Measurements from ENCODE around the gene NT5C1A.

NT5C1A gene

DNA sequence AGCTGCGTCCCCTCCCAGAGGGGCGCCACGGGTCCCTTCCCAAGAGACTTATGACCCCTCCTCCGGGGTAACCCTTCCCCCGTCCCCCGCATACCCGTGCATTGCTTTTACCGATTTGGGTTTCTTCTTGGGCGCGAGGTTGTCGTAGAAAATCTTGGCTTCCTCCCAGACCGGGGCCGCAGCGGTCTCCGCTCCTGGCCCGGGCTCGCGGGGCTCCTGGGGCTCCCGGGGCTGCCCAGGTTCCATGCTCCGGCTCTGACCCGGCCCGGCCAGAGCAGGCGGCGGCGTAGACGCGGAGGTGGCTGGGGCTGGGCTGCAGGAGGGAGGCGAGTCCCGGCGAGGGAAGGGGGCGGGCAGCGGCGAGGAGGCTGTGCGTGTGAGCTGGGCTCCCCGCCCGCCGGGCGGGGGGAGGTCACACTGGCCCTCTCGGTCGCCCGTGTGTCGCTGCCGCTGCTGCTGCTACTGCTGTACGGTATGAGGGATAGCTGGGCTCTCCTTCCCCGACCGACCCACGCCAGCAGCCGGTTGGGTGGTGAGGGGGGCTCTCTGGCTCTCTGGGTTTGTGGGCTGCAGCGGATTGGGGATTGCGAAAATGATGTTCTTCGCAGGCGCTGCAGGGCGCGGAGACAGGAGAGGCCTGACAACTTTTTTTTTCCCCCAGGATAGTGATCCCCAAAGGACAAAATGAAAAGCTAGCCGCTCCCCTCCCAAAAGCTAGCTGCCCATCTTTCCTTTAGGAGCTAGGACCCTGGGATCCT, at the start of gene NT5C1A:
Gene NT5C1A, minus strand, starts transcription at position 315 of the 758 bp plus-strand sequence. Its CDS starts 69 bp downstream, at position 246.
- DNase-seq, result peak; percentile 99

GRCh38 chr1:39721664-39722063, 49.8 kb upstream of the NT5C1A start:
- no peak for DNase-seq

GRCh38 chr1:39720094-39720999, 48.4 kb upstream of the NT5C1A start:
- DNase-seq, result peak; percentile 100

DNA sequence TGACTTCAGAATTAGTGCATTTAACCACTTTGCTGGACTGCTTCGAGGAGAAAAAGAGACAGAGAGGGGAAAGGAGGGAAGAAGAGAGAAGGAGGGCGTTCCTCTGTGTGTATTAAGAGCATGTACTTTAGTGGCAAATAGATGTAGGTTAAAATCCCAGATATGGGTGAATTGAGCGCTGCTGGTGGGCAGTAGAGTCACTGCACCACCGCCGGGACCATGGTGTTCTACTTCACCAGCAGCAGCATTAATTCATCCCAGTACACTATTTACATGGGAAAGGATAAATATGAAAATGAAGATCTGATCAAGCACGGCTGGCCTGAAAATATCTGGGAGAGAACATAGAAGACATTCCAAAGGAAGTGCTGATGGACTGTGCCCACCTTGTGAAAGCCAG, 45.9 kb upstream of the NT5C1A start:
- no peak for DNase-seq

DNA sequence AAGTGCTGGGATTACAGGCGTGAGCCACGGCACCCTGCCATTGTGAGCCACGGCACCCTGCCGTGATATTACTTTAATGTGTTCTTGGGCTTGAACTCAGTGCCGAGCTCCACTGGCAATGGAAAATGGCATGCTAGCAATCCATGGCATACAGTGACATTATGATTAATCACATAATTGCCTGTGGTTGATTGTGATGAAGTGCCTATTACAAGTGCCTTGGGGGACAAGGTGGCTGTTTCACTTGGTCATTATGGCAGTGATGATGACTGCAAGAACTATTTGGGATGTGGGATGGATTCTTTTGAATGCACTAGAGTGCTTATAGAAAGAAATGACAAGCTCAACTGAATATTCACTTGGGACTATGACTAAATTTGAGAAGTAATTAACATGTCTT, 41.6 kb upstream of the NT5C1A start:
- DNase-seq, result no peak

GRCh38 chr1:39711966-39712340, 40.0 kb upstream of the NT5C1A start:
- no peak for DNase-seq

DNA sequence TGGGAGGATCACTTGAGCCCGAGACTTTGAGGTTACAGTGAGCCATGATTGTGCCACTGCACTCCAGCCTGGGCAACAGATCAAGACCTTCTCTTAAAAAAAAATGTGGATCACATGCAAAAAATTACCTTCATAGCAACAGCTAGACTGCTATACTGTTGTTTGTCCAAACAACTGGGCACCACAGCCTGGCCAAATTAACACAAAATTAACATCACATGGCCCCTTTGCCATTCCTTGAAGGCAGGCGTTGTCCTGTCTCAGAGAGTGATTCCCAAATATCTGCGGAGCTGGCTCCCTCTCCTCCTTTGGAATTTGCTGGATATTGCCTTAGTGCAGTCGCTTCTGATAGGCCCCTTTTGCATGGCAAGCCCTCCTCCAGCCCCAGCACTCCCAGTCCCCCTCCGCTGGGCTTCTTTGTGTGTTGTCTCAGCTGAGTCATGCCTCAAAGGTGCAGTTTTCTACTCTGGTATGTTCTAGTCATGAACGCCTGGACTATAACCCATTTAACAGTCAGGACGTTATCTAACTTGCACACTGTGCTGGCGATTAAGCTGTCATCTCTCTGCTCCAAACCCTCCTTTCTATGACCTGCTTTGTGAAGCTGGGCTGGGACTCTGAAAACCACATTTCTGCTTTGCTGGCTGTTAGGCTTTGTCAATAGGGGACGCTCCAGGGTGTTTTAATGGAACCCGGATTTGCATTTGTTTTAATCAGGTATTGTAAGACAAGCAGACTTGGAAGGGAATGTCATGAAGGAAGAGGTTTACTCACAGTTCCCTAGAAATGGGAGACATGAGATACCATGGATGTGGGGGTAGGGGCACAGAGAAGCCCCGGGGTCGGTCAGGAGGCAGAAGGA, 39.4 kb upstream of the NT5C1A start:
- no peak for DNase-seq

DNA sequence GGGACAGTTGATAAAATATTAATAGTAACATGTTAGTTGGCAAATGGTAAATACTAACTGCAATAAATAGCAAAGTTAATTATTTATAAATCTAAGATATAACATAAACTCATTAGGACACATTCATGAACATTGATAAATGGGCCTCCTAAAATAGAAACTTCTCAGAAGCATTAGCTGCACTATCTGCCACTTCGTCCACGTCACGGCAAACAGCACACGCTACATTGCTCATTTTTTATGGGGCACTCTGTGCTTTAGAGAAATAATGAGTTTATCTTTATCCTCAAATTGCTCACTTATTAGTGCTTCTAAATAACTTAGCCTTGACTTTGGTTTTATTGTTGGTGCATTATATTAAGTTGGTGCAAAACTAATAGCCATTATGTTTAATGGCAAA, 35.6 kb upstream of the NT5C1A start:
- no peak for DNase-seq

DNA sequence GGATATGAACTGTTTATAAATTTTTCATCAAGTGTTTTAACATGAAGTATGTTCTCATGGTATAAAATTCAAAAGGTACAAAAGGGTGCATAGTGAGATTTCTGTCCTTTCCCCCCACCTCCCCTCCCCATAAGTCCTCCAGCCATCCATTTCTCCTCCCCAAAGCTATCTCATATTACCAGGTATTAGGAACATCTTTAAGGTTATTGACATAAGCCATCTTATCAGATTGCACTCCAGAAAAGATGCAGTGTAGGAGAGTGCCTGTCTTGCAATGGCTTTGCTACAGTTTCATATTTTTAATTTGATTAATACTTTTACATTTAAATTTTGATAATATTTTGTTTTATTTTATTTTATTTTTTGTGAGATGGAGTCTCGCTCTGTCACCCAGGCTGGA, 32.9 kb upstream of the NT5C1A start:
- no peak for DNase-seq

DNA sequence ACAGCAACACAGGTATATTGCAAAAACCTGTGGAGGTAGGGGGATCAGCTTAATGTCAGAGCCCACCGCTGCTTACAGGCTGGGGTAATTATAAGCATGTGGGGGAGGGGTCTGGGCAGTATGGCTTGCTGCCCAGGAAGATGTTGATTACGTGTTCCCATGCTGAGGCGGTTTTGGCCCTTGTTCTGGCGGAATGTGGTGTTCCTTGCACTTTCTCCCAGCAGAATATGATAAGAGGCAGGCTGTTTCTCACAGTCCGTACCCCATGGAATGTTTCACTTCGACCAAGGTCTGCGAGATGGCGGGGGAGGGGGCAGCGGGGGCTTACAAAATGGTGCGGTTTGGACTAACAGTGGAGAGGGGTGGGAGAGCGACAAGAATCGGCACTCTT, 29.1 kb upstream of the NT5C1A start:
- DNase-seq, result peak; percentile 93

GRCh38 chr1:39700348-39700747, 28.4 kb upstream of the NT5C1A start:
- no peak for DNase-seq

DNA sequence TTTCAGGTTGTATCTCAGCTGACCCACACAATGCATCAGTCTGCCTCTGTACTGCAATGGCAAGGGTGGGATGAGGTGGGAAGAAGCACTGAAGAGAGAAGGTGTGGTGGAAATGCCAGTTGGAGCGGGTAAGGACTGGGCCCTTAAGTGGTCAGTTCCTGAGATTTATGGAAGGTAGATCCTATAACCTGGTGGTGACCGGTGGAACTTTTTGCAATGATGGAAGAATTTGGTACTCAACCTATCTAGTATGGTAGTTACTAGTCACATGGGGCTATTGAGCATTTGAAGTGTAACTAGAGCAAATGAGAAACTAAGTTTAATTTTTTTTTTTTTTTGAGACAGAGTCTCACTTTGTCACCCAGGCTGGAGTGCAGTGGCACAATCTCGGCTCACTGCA, 27.5 kb upstream of the NT5C1A start:
- no peak for DNase-seq

DNA sequence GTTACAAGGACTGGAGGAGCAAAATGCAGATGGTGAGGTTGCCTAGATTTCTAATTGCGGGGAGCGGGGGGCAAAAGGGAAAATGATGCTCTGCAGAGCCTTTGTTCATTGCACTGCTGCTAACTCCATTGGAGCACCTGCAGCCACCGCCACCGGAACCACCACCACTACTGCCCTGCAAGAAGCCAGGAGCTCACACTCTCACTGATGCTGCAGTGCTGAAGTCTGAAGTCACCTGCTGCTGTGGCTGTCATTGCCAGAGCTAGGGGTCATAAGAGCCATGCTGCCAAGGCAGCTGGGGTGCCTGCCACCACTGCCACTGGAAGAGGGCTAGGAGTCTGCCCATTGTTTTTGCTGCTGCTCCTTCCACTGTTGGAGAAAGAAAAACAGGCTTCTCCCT, 26.7 kb upstream of the NT5C1A start:
- no peak for DNase-seq

- DNase-seq, result no peak
These were observed 24.5 kb upstream of the NT5C1A start for GRCh38 chr1:39696448-39696847.

GRCh38 chr1:39695016-39695415, 23.1 kb upstream of the NT5C1A start:
- no peak for DNase-seq

- DNase-seq, result no peak
These were observed 22.1 kb upstream of the NT5C1A start for GRCh38 chr1:39694026-39694425.

- no peak for DNase-seq
These were observed 20.5 kb upstream of the NT5C1A start for GRCh38 chr1:39692152-39693074.

DNA sequence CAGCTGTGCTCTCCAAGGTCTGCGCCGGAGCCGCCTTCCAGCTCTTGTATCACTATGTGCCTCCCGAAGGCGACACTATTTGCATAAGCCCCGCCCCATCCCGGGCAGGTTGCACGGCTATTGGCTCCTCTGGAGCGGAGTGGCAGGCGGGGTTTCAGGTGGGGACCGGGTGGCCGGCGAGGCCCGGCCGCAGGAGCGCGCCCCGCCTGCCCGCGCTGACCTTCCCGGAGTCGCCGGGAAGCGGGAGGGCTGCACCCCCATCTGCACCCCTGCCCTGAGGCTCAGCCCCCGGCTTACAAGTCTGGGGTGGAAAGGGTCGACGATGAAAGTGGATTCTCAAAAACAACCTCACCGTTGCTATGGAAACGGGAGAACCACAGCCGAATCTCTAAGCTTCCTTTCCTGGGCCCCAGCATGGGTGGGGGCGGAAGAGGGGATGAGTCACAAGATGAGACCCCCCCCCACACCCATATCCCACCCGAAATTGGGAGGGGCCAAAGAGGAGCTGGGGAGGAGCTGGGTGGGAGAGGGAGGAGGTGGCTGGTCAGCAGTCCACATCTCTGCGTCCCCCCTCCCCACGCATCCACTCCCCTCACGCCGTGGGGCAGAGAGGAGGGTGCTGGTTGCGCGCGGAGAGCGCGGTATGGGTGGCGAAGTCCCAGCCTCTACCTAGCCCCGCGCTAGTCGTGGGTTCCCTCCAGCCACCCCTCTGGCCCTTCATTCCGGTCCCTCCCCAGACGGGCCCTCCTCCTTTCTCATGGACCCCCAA, 19.7 kb upstream of the NT5C1A start, which contains the start of gene HPCAL4:
Gene HPCAL4, minus strand, starts transcription at position 51 of the 769 bp plus-strand sequence. CDS start 6,830 bp downstream, outside the sequence.
- DNase-seq, result peak; percentile 100

DNA sequence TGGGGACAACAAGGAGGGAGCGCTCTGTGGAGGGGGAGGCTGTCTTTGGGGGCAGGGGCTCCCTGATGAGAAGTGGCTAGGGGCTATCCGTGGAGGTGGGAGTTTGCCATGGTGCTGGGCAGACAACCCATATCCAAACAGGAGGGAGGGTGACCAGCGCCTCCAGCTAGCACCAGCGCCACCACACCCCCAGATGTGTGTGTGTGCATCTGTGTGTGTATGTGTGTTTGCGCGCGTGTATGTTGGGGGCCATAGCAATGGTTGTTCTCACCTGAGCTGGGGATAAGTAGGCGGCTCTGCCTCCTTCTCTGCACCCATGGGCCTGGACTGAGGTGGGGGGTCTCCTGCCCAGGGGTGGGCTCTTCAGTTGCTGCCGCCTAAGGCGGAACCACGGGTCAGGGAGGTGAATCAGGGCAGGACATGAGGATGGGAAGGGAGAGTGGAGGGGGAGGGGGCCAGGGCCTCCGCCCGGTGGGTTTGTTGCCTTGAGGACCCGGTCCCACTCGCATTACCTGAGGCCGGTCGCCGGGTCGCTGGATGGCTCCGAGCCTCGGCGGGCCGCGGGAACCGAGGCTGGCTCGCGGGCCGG, 19.0 kb upstream of the NT5C1A start:
- no peak for DNase-seq

DNA sequence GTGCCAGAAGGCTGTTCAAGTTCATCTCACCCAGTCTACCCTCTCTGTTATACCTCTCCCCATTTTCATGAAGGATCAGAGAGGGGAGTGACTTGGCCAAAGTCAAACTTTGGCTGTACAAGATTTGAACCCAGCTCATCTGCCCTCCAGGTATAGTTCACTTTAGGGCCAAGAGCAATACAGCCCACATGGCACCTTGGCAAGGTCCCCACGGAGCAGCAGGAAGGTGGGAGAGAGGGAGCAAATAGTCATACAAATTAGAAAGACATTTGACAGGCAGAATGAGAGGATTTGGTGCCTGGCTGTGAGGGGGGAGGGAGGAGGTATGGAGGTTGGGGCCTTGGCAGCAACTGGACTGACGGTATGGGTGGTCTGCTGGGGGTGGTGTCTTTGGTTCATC, 18.3 kb upstream of the NT5C1A start:
- DNase-seq, result no peak

GRCh38 chr1:39689635-39690034, 17.7 kb upstream of the NT5C1A start:
- peak; percentile 97 for DNase-seq

Measured in NCI-H1694 (cell line).